ENCODE results near the gene PRPS1L1.

Gene PRPS1L1

DNA sequence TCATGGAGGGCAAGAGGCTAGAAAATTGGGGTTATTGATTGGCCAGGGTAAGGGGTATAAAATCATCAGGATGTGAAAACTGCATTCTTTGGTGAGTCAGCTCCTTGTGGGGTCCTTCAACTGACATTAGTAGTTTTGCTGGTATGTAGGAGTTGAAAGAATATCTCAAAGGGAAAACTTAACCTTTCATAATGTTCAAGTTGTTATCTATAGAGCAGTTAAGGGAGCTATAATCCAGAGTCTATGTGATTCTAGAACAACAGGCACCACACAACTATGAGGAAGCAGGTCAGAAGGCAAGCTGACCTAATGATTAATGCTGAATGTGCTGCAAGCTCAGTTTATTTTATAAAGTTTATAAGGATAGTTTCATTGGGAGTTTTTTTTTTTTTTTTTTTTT, 13.7 kb downstream of the PRPS1L1 start:
- no peak for DNase-seq (ENCODE audit: low read depth)

DNA sequence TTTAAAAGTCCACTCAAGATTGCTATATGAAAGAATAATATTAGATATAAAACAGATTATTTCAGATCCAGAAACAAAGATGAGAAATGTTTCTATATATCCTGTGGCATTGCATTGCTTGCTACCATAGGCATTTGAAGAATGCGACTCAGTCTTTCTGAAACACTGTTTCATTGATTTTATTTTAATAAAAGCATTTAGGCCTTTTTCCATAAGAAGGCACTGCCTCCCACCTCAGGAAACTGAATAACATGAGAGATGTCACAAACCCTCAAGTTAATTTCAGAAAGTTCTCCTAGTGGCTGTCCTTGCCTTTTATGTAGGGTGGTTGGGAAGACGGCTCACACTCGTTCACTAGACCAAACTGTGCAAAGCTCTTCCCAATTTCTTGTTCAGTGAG, 23.3 kb downstream of the PRPS1L1 start:
- no peak for DNase-seq (ENCODE audit: low read depth)

DNA sequence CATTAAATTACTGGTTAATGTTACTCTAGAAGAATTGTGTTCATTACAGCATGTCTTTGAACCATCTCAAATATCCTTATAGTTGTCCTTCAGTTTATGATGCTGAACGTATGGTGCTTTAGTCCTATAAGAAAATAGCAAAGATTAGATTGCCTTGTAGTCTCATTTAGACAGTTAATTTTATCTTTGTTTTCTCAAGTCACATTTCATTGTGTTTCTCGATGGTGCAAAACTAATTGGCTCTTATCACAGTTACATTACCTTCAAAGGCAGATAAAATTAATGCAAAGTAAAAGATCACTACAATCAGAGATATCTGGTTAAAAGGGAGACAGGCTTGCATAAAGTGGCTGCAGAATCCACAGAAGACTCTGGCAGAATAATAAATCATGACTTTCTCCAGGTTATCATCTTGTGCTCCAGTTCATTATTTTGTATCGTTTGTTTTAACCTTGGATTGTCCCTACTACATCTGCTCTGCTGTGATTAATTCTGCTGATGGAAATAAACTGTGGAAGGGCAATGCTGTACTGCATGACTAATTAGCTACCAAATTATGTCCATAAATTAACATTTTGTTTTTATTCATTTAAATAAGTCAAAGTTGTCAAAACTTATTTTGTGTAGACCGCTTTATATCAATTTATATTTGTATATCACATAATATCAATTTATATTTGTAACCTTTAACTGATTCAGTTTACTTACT, 24.2 kb downstream of the PRPS1L1 start:
- DNase-seq (ENCODE audit: low read depth), result no peak

DNA sequence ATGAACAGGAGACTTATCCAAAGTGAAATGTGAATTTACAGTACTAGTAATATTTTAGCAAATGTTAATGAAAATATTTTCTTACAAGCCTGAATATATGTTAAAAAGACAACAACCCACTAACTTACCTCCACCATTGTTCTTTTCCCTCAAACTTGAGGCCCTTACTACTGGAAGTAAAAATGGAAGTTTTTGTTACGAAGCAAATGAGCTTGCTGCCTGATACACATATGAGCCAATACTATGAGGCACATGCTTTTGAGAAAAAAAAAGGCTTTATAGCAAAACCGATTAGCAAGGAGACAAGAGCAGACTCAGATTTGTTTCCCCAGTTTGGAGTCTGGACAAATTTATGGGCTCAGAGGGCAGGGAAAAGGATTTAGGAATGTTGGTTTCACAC, 29.0 kb downstream of the PRPS1L1 start:
- DNase-seq (ENCODE audit: low read depth), result no peak

DNA sequence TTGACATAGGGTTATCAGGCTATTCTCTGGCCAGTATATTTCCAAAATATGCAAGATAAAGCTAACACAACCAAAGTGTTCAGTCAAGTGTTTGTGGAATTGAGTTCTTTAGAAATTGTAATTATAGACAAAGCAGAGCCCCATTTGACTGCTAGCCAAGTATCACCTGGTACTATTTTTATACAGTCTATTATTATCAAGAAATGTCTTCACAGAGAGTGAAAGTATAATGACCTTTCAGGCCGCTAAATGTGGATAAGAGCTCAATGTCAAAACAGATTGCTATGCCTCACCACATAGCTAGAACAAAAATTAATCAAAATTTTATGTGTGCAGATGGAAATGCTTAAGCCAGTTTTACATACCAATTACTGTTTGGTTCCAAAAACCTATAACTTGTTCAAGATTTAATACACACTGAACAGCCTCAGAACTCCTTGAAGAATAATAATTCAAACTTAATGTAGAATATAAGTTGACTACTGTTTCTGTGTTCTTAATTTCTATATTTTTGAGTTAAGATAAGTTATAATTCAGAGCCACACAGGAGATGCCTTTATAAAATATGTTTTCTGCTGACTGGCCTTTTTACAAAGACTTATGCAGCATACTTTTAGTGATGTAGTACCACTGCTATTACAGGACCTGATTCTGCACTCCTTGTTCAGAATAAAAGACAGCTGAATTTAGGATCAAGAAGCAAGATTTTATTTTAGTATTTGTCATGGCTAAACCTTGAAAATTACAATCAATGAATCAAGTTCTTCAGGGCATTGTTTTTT, 31.0 kb downstream of the PRPS1L1 start:
- no peak for DNase-seq (ENCODE audit: low read depth)

DNA sequence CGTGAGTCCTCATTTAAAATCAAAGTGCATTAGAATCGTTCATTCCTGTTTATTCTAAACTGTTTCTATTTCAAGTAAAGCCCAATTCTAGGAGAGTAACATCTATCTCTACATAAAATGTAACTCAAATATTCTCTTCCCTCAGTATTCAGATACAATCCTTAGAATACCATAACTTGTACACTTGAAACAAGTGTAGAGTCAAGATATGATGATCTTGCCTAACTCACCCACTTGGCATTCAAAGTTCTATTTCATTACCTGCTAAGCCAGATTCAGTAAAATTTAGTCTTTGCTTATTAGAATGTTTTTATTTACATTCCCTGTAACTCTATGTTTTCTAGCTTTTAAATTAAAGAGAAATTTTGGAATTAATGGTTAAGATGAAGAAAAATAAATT, 31.6 kb downstream of the PRPS1L1 start:
- no peak for DNase-seq (ENCODE audit: low read depth)

DNA sequence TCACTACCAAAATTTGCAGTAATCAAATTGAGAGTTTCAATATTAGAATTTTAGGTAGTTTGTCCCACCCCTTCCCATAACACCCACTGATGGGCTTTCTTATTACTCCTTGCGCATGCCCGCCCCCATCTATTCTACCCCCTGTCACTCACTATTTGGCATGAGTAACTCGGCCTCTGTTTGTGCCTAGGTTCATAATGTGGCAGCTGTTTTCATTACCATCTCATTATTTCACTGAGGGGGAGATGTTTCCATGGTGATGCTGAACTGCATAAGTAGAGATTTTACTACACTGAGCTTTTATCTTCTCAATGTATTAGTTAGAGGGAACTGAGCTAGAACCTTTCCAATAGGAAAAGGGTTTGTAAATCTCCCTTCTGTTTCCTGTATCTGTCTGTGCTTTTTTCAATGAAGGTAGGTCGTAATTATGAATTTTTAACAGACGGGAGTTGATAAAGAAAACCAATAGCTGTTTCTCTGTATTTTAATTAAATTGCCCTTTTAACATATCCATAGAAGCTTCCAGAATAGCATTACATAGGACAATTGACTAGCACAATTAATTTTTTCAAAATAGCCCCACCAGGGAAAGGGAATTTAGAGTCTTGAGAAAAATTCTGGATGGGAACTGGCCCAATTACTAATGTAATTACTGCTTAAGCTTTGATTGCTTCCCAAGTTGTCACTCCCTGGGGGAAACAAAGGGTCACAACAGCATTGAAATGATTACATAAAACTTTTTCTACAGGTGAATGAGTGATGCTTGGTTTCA, 33.4 kb downstream of the PRPS1L1 start:
- DNase-seq (ENCODE audit: low read depth), result no peak

DNA sequence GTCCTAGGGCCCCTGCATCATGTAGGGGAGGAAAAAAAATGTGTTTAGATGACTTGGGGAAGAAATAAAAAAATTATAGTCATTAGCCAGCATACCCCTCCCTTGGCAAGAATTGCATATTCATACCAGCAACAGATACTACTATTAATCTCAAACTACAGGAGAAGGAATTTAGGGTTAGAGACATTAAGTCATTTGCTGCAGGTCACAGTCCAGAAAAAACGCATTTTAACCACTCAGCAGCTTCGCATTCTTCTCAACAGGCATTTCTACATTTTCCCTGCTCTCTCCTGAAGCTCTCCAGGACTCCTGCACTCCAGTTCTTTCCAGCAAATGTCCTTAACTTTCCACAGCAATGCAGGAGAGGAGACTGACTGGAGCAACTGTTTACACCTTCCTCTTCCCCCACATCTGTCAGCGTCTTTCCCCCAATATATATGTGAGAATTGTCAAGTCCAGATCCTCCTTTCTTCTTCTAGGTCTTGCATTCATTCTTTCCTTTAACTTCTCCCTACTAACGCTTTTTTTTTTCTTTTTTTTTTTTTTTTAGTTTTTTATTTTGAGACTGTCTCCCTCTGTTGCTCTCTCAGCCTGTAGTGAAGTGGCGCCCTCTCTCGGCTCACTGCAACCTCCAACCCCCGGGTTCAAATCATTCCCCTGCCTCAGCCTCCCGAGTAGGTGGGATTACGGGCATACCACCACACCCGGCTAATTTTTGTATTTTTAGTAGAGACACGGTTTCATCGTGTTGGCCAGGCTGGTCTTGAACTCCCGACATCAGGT, 35.6 kb downstream of the PRPS1L1 start:
- no peak for DNase-seq (ENCODE audit: low read depth)

DNA sequence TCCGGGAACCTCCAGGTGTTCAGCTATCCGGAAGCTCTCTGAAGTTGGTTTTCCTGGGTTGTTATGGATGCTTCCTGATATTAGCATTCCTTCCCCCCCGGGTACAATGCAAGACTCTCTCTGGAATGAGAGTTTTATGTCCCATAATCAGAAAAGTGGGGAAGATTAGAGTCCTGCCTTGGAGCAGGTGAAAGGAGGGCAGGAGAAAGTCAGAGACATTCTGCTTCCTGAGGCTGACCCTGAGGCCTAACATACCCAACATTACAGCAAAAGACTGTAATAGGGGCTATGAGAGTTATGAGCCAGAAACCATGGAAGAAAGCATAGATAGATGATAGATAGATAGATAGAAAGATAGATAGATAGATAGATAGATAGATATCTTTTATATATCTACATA, 36.9 kb downstream of the PRPS1L1 start:
- no peak for DNase-seq (ENCODE audit: low read depth)

DNA sequence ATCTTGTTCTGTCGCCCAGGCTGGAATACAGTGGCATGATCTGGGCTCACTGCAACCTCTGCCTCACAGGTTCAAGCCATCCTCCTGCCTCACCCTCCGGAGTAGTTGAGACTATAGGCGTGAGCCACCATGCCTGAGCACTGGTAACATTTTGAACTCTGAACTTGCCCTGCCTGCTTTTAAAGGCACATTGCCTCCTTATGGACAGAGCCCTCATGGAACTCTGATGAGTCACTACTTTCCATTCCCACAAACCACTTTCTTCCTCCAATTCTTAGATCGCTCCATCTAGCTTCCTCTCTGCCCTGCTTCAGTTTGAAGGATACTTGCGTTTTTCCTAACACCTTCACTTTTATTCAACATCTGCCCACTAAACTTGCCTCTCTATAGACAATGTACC, 38.1 kb downstream of the PRPS1L1 start:
- DNase-seq (ENCODE audit: low read depth), result no peak

DNA sequence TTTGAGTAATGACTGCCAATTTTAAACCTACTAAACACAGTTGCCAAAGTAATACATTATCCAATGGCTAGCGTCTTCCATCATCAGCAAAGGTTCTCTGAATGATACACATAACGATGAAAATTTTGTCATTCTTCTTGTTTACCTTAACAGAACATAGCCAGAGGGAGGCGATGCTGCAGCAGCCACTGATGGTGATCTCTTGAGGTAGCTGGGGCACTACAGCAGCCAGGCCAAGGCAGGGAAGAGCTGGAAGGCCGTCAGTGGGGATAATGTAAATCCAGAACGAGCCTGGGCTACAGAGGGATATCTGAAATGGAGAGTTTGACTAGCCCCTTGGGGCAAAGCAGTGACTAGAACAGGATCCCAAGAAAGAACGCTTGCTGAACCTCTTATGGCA, 38.8 kb downstream of the PRPS1L1 start:
- no peak for DNase-seq (ENCODE audit: low read depth)

DNA sequence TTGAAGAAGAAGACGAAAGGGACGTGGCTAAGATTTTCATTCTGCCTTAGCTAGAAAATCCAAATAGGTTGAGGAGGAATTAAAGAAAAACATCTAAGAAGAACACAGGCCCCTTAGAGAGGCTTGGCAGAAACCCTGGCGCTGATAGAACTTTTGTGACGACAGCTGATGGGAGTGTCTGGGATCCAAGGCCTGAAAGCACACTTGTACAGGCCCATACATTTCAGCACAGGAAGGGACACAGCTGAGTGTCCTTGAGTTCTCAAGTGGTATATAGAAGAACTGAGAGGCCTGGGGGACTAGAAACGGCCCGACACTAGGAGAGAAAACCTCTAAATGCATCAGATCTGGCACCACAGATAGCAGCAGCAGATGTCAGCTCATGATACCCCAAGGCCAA, 39.5 kb downstream of the PRPS1L1 start:
- DNase-seq (ENCODE audit: low read depth), result no peak

DNA sequence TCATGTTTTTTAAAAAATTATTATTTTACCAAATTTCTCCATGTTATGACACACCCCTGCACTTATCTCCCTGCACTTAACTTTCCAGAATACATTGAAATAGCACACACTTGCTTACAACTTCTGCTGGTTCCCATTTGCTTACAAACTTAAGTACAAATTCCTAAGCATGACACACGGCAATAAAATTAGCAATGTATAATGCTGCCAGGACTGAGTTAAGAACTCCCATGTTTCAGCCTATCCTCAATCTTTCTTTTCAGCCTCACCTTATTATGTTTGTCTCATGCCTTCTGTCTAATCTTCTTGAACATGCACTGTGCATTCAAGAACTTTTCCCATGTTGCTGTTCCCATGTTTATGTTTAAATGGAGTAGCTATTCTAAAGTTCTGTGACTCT, 40.8 kb downstream of the PRPS1L1 start:
- DNase-seq (ENCODE audit: low read depth), result no peak

DNA sequence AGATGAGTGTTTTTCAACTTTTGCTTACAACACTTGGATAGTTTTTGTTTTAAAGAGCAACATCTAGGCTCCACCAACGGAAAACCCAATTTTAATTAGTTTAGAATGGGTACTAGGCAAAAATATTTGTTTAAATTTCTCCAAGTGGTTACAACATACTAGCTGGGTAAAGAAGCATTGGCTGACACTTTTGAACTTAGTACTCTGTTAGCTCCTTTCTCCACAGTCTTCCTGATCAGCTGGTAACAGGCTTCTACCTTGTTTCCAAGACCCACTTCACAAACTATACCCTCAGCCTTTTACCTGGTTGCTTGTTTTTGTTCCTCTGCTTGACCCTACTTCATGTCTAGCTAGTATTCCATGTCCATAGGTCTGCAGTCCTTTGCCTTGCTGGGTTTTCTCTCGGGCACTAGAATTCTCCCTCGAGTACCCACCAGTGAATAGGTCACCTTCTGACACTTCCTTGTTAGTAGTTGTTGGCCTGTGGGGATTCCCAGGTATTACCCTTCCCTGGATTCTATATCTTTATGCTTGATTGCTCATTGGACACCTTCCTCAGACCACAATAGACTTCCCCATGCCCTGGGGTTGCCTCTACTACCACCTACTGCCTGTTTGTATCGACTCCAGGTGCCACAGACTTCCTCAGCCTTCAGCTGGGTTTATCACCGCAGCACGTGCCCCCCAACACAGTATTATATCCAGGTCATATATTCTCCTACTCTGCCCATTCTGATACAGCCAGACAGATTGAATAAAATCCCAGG, 42.0 kb downstream of the PRPS1L1 start:
- no peak for DNase-seq (ENCODE audit: low read depth)

DNA sequence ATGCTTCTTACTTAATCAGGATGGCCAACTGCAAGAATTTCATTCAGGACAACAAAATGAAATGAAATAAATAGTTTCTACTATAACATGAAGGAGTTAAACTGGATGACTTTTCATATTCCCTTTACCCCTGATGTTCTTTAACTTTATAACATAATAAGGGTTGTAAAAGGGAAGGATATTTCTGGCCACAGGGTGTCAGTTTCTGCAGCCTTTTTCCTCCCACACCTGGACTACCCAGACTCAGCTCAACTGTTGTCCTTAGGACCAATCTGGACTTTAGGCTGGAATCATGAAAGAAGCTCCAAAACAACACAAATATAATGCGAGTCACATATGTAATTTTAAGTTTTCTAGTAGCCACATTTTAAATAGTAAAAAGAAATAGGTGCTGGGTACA, 43.4 kb downstream of the PRPS1L1 start:
- no peak for DNase-seq (ENCODE audit: low read depth)

DNA sequence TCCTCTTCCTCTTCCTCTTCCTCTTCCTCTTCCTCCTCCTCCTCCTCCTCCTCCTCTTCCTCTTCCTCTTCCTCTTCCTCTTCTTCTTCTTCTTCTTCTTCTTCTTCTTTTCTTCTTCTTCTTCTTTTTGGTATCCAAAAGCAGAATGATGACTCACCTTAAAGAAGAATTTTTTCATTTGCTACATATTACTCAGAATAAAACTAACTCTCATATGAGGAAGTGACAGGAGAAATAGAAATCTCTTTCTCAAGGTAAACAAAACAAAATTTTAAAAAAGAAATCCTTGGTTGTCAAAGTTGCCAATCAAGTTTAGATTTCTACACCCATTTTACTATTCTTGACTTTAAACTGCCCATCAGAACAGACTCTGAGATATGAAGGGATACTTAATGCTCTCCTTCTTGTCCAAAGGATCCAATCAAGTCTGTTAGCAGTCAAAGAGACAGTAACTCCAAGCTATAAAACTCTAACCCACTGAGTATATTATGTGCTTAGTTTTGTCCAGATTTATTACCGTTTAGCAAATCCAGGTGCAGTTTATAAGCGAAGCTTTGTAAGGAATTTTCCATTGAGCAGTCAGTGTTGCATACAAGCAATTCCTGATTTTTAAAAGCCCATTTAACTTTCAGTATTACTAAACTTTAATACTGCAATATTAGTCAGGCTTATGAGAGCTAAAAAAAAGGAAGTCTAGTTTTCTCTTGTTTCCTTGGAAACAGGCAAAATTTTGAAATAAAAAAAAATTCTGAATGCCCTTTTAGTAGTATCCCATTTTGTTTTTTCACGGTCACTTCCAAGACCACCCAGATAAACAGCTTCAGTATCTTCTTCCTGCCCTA, 44.2 kb downstream of the PRPS1L1 start:
- no peak for DNase-seq (ENCODE audit: low read depth)

DNA sequence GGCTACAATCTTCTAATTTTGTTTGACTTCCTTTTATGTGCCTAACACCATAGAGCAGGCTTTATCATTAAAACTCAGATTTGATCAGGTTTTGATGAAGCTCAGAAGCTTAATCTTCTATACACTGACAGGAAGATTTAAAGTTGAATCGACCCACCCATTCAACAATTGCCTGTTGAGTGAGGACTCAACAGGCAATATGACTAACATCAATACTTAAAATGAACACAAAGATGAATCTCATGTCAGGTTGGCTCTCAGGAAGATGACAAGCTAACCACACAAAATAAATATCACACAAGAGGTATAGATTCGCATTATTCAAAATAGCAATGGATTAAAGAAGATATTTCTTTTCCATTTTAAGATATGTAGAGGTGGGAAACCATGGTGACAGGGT, 50.7 kb downstream of the PRPS1L1 start:
- no peak for DNase-seq (ENCODE audit: low read depth)

Measured in activated T-helper 1 cell treated with Interleukin-2 at 50 U/mL for 16 hours (primary cell).